Lower leg skin (tissue), 4 donors: ENCODE results near the gene FOSB. TPM values are rescaled to one million over a fixed set of nuclear protein-coding genes. Genes with fewer than 3 reads are reported as not detected.
A peak's percentile ranks its signal among the peaks of the same experiment; 100 is the strongest.

Experiments
- DNase-seq, 2 donors: peaks; one replicate each; pipeline ENCODE4 v3.0.0-alpha.2; 2019; ENCODE audit warnings: low spot score in 2 of 2
- H3K4me3 ChIP-seq: fragments of 200-600 bp; sonication (generic); 2 replicates; pipeline ENCODE4 v1.5.1; 2017; ENCODE audit warnings: mild to moderate bottlenecking, low read depth; ENCODE audit not compliant: poor library complexity, severe bottlenecking
- CTCF ChIP-seq, 3 donors: fragments of 450-650 bp; IDR thresholded peaks; one replicate each; pipeline ENCODE4 v1.5.1; 2016; ENCODE audit warnings: antibody characterized with exemption in 3 of 3, mild to moderate bottlenecking in 3 of 3, moderate library complexity in 2 of 3
- POLR2A ChIP-seq, 2 donors: fragments of 450-650 bp; IDR thresholded peaks; one replicate each; pipeline ENCODE4 v1.6.1; 2016 to 2017; ENCODE audit warnings: antibody characterized with exemption in 2 of 2, mild to moderate bottlenecking in 1 of 2, moderate library complexity in 1 of 2
- WGBS, 2 donors: methylation state at CpG; one replicate each; pipeline ENCODE4 v1.1.5; 2018; 5-methylcytosine and 5-hydroxymethylcytosine counted together
- intact Hi-C: fragments of 100-400 bp; cut with DNase I; formaldehyde crosslinking; loops from one replicate; pipeline ENCODE4 v1.15.0; 2023; ENCODE audit warnings: low total_unique reads
- total RNA-seq, 4 donors: library from RNA; depleted of rRNA; stranded (reverse); fragments of >200 nt; gene quantifications; one replicate each; pipeline ENCODE4 v1.1.0, GENCODE V29; 2016

The FOSB gene
- total RNA-seq, 4 donors from 2014 or later, result 5.9 to 18.2 (median 11.2) TPM

- intact Hi-C loops, result no loop called here
- no peak overlapping the region for H3K4me3 ChIP-seq
- 87 to 90% methylated on average over 9 of the region's 9 CpGs for WGBS, 2 donors
- no peak for TF ChIP-seq CTCF (IDR thresholded peaks at IDR 0.05)
- no peak for TF ChIP-seq POLR2A (IDR thresholded peaks at IDR 0.05)
- no peak for DNase-seq
Measured at GRCh38 chr19:45503909-45504308, 36.1 kb downstream of the FOSB start.

- intact Hi-C loops, result no loop called here
- no peak overlapping the region for H3K4me3 ChIP-seq
- no peak for DNase-seq
- TF ChIP-seq POLR2A (IDR thresholded peaks at IDR 0.05) (no peak), CTCF (IDR thresholded peaks at IDR 0.05) (no peak)
- 78 to 79% methylated on average over 8 of the region's 8 CpGs for WGBS, 2 donors
Measured at GRCh38 chr19:45505151-45505995, 37.6 kb downstream of the FOSB start.

GRCh38 chr19:45505996-45506245 is 38.1 kb downstream of the FOSB start:
- intact Hi-C loops, result no loop called here
- 51 to 66% methylated on average over 5 of the region's 5 CpGs for WGBS, 2 donors
- no peak overlapping the region for H3K4me3 ChIP-seq
- DNase-seq, result no peak
- TF ChIP-seq CTCF (IDR thresholded peaks at IDR 0.05), result no peak
- TF ChIP-seq POLR2A (IDR thresholded peaks at IDR 0.05), result no peak

GRCh38 chr19:45506246-45506988 is 38.6 kb downstream of the FOSB start:
- peak overlapping the region; percentile 90 for H3K4me3 ChIP-seq
- 1 to 2% methylated on average over 11 to 38 of the region's 47 CpGs for WGBS, 2 donors
- peak; percentile 92 to 99 for DNase-seq
- intact Hi-C loops, result no loop called here
- TF ChIP-seq CTCF (IDR thresholded peaks at IDR 0.05) (no peak), POLR2A (IDR thresholded peaks at IDR 0.05) (peak in 1 of 2 donors; percentile 39)

- WGBS, 2 donors, result 1% methylated on average over 55 to 64 of the region's 65 CpGs
- peak within 1 kb of the TSS; percentile 90 for H3K4me3 ChIP-seq
- peak; percentile 91 to 97 for DNase-seq
- intact Hi-C loops, result no loop called here
- peak in 1 of 2 donors; percentile 65 for TF ChIP-seq POLR2A (IDR thresholded peaks at IDR 0.05)
- no peak for TF ChIP-seq CTCF (IDR thresholded peaks at IDR 0.05)
Measured at GRCh38 chr19:45506989-45507871, 39.4 kb downstream of the FOSB start, which contains the start of gene VASP. VASP (plus strand) TSS chr19:45507479; CDS start chr19:45507772, 293 bp downstream.
